Karpas-422 (cell line): ENCODE results near the gene TMEM176A. TPM values are rescaled to one million over a fixed set of nuclear protein-coding genes. Genes with fewer than 3 reads are reported as not detected.

Experiments used
- DNase-seq: peaks from one replicate; pipeline ENCODE4 v3.0.0-alpha.2; 2015
- H2AFZ ChIP-seq: fragments of 200-600 bp; sonication (generic); 2 replicates; pipeline ENCODE4 v1.6.1; 2014; ENCODE audit warnings: antibody characterized with exemption, low read length, mixed read lengths
- H3K27ac ChIP-seq: fragments of 200-600 bp; sonication (generic); 2 replicates; pipeline ENCODE4 v1.5.1; 2014; ENCODE audit warnings: mild to moderate bottlenecking, low read length, moderate library complexity
- H3K27me3 ChIP-seq: fragments of 200-600 bp; sonication (generic); 2 replicates; pipeline ENCODE4 v1.6.1; 2014; ENCODE audit warnings: low read length, mixed read lengths
- H3K36me3 ChIP-seq: fragments of 200-600 bp; sonication (generic); 2 replicates; pipeline ENCODE4 v1.6.1; 2014; ENCODE audit warnings: low read length, mixed read lengths; ENCODE audit not compliant: insufficient read depth
- H3K4me1 ChIP-seq: fragments of 200-600 bp; sonication (generic); 2 replicates; pipeline ENCODE4 v1.6.1; 2014; ENCODE audit warnings: mild to moderate bottlenecking, low read length, mixed read lengths
- H3K4me2 ChIP-seq: fragments of 200-600 bp; sonication (generic); 2 replicates; pipeline ENCODE4 v1.6.1; 2014; ENCODE audit warnings: low read length, low read depth, mild to moderate bottlenecking; ENCODE audit not compliant: poor library complexity, severe bottlenecking
- H3K4me3 ChIP-seq: fragments of 200-600 bp; sonication (generic); 2 replicates; pipeline ENCODE4 v1.5.1; 2014; ENCODE audit warnings: mild to moderate bottlenecking, antibody characterized with exemption, low read length, mixed read lengths
- H3K79me2 ChIP-seq: fragments of 200-600 bp; sonication (generic); 2 replicates; pipeline ENCODE4 v1.6.1; 2014; ENCODE audit warnings: mild to moderate bottlenecking, low read length, mixed read lengths
- H3K9ac ChIP-seq: fragments of 200-600 bp; sonication (generic); 2 replicates; pipeline ENCODE4 v1.6.0; 2014; ENCODE audit warnings: low read length
- H3K9me2 ChIP-seq: fragments of 200-600 bp; sonication (generic), shearing (Covaris generic); replicated peaks from 2 replicates; pipeline ENCODE4 v1.6.0; 2014; ENCODE audit warnings: mild to moderate bottlenecking, low read length, moderate library complexity; ENCODE audit not compliant: insufficient read depth
- H3K9me3 ChIP-seq: fragments of 300-700, 200-600 bp; sonication (generic); 2 replicates; pipeline ENCODE4 v1.6.1; 2014; ENCODE audit warnings: low read length, mixed read lengths
- H4K20me1 ChIP-seq: fragments of 200-600 bp; sonication (generic); 2 replicates; pipeline ENCODE4 v1.6.1; 2014; ENCODE audit warnings: mild to moderate bottlenecking, antibody characterized with exemption, low read length, low read depth; ENCODE audit not compliant: insufficient read depth
- total RNA-seq: library from RNA; depleted of rRNA; stranded (reverse); fragments of >200 nt; shearing (Covaris generic); gene quantifications from 2 replicates; pipeline ENCODE4 v1.2.3, GENCODE V29; 2014; ENCODE audit warnings: low replicate concordance

TMEM176A gene
- total RNA-seq, 1 experiment from 2014 or later: not detected

GRCh38 chr7:150846291-150847115, 45.9 kb downstream of the TMEM176A start:
- Histone ChIP-seq H3K27ac (no peak overlapping the region), H3K36me3 (no peaks in the 10 kb centered on the region), H3K79me2 (no peaks in the 10 kb centered on the region), H3K27me3 (no peaks in the 10 kb centered on the region), H3K9me3 (no peaks in the 10 kb centered on the region), H3K4me1 (no peaks in the 10 kb centered on the region), H3K4me2 (no peak overlapping the region), H3K9ac (no peak overlapping the region), H3K4me3 (no peak overlapping the region), H3K9me2 (no peaks in the 10 kb centered on the region), H4K20me1 (no peaks in the 10 kb centered on the region), H2AFZ (no peak overlapping the region)
- no peak for DNase-seq

GRCh38 chr7:150847536-150847935, 47.0 kb downstream of the TMEM176A start:
- Histone ChIP-seq H3K36me3 (no peaks in the 10 kb centered on the region), H3K9ac (no peak overlapping the region), H3K79me2 (no peaks in the 10 kb centered on the region), H3K9me3 (no peaks in the 10 kb centered on the region), H3K27ac (no peak overlapping the region), H3K4me3 (no peak overlapping the region), H3K27me3 (no peaks in the 10 kb centered on the region), H2AFZ (no peak overlapping the region), H3K4me2 (no peak overlapping the region), H4K20me1 (no peaks in the 10 kb centered on the region), H3K4me1 (no peaks in the 10 kb centered on the region), H3K9me2 (no peaks in the 10 kb centered on the region)
- DNase-seq: no peak

GRCh38 chr7:150848111-150848510, 47.5 kb downstream of the TMEM176A start:
- Histone ChIP-seq H3K4me1 (no peaks in the 10 kb centered on the region), H2AFZ (no peak overlapping the region), H3K9me3 (no peaks in the 10 kb centered on the region), H3K27ac (no peak overlapping the region), H3K27me3 (no peaks in the 10 kb centered on the region), H3K79me2 (no peaks in the 10 kb centered on the region), H3K9ac (no peak overlapping the region), H4K20me1 (no peaks in the 10 kb centered on the region), H3K36me3 (no peaks in the 10 kb centered on the region), H3K4me2 (no peak overlapping the region), H3K4me3 (no peak overlapping the region), H3K9me2 (no peaks in the 10 kb centered on the region)
- no peak for DNase-seq

- no peak overlapping the region for H3K9ac ChIP-seq
- DNase-seq: no peak
These were observed 48.1 kb downstream of the TMEM176A start for GRCh38 chr7:150848561-150849115.

GRCh38 chr7:150849204-150849775, 48.7 kb downstream of the TMEM176A start:
- no peak for DNase-seq
- H3K9me3 ChIP-seq: no peaks in the 10 kb centered on the region
- no peak overlapping the region for H3K4me3 ChIP-seq

More at GRCh38 chr7:150848561-150849115, 48.1 kb downstream of the TMEM176A start:
- H3K27ac ChIP-seq: no peak overlapping the region
- no peaks in the 10 kb centered on the region for H3K4me1 ChIP-seq
- no peaks in the 10 kb centered on the region for H3K27me3 ChIP-seq
- H4K20me1 ChIP-seq: no peaks in the 10 kb centered on the region
- no peaks in the 10 kb centered on the region for H3K9me3 ChIP-seq
- no peak overlapping the region for H2AFZ ChIP-seq
- H3K79me2 ChIP-seq: no peaks in the 10 kb centered on the region
- no peaks in the 10 kb centered on the region for H3K36me3 ChIP-seq
- H3K9me2 ChIP-seq: no peaks in the 10 kb centered on the region
- H3K4me2 ChIP-seq: no peak overlapping the region
- H3K4me3 ChIP-seq: no peak overlapping the region

GRCh38 chr7:150850273-150850672, 49.7 kb downstream of the TMEM176A start:
- H3K9me2 ChIP-seq: no peaks in the 10 kb centered on the region
- H3K27ac ChIP-seq: no peak overlapping the region
- no peaks in the 10 kb centered on the region for H4K20me1 ChIP-seq
- no peaks in the 10 kb centered on the region for H3K4me1 ChIP-seq
- H3K9me3 ChIP-seq: no peaks in the 10 kb centered on the region
- H3K27me3 ChIP-seq: no peaks in the 10 kb centered on the region
- DNase-seq: no peak
- H3K4me2 ChIP-seq: no peak overlapping the region
- no peak overlapping the region for H2AFZ ChIP-seq
- H3K79me2 ChIP-seq: no peaks in the 10 kb centered on the region
- no peak overlapping the region for H3K4me3 ChIP-seq
- no peak overlapping the region for H3K9ac ChIP-seq
- H3K36me3 ChIP-seq: no peaks in the 10 kb centered on the region

More at GRCh38 chr7:150849204-150849775, 48.7 kb downstream of the TMEM176A start:
- Histone ChIP-seq H3K9ac (no peak overlapping the region), H3K27ac (no peak overlapping the region), H4K20me1 (no peaks in the 10 kb centered on the region), H3K4me2 (no peak overlapping the region), H3K9me2 (no peaks in the 10 kb centered on the region), H2AFZ (no peak overlapping the region), H3K79me2 (no peaks in the 10 kb centered on the region), H3K27me3 (no peaks in the 10 kb centered on the region), H3K36me3 (no peaks in the 10 kb centered on the region), H3K4me1 (no peaks in the 10 kb centered on the region)

- no peak overlapping the region for H3K4me3 ChIP-seq
- H3K4me2 ChIP-seq: no peak overlapping the region
- H2AFZ ChIP-seq: no peak overlapping the region; the same call in 1 of the 2 replicates
- H3K27ac ChIP-seq: no peak overlapping the region
- no peak for DNase-seq
- H3K4me1 ChIP-seq: no peaks in the 10 kb centered on the region
- no peaks in the 10 kb centered on the region for H3K9me2 ChIP-seq
- H3K79me2 ChIP-seq: no peaks in the 10 kb centered on the region
- H3K36me3 ChIP-seq: no peaks in the 10 kb centered on the region
- no peaks in the 10 kb centered on the region for H4K20me1 ChIP-seq
- no peak overlapping the region for H3K9ac ChIP-seq
- H3K9me3 ChIP-seq: no peaks in the 10 kb centered on the region
- no peaks in the 10 kb centered on the region for H3K27me3 ChIP-seq
These were observed 51.2 kb downstream of the TMEM176A start for GRCh38 chr7:150851492-150852370.
